GM08714 (cell line): ENCODE data around the gene BLM.
"Not testable (repeated sequence)": the region's sequence is repeated elsewhere in the genome, so short reads cannot be mapped to it uniquely, and the experiment has no call there.

Source experiments
- H3K4me3 ChIP-seq: fragments of 200-500 bp; sonication (Bioruptor generic); 2 replicates; pipeline ENCODE4 v1.5.1; 2014; ENCODE audit warnings: mild to moderate bottlenecking, low read length, inconsistent platforms
- ZNF274 ChIP-seq: IDR thresholded peaks from 2 replicates; pipeline ENCODE4 v1.6.1; 2012; ENCODE audit warnings: mild to moderate bottlenecking, low read depth, low read length

Gene BLM

DNA sequence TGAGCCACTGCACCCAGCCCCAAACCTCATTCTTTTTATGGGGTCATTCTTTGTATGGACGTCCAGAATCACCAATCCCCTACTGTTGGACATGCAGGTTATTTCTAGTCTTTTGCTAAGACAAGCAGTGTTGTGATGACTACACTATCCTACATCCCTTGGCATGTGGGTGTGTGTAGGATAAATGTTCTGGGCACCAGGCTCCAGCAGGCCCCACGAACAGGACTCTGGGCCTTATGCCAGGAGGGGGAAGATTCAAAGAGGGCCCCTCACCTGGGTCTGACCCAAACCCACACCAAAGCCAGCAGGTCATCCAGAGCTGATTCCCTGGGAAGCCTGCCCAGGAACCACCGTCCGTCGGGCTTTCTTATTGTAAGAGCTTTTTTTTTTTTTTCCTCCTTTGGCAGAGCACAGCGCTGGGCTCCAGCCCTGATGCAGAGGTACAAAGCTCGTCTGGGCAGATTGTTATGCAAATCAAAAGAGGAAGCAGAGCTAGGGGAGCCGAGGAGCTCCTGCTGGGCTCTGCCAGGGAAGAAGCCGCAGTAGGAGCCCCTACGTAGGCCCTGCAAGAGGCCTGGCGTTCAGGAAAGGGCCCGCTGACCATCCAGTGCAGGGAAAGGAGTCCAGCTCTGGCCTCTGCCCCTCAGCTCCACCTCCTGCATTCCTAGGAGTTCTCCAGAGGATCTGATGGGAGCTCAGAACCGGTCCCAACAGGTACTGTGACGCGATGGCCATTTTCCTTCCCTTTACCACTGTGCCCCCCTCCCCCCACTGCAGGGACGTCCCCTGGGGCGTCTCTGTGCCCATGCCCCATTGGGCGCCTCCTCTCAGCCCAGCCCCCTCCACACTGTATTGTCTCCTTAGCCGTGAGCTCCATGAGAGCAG, 122.3 kb downstream of the BLM start:
- no peak for TF ChIP-seq ZNF274
- H3K4me3 ChIP-seq, result peak overlapping the region; percentile 40; the same call in 1 of the 2 replicates

DNA sequence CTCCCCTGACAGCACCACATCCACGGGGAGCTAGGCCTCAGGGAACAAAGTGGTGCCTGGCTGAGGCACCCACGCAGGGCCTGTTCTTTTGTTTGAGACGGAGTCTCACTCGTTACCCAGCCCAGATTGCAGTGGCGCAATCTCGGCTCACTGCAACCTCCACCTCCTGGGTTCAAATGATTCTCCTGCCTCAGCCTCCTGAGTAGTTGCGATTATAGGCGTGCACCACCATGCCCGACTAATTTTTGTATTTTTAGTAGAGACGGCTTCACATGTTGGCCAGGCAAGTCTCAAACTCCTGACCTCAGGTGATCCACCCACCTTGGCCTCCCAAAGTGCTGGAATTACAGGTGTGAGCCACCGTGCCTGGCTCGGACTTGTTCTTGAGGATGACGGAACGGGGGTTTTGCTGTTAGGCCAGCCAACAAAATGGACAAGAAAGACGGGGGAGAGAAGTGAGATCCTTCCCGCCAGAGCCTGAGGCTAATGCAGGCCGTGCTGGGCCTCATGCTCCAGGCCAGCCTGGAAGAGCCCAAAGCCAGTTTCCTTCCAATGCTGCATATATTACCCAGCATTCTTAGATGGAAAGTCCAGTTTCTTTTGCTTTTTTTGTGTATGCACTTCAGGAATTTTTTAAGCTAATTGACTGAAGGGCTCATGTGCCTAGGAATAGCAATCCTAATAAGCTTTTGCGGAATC, 123.2 kb downstream of the BLM start:
- no peak for TF ChIP-seq ZNF274
- peak overlapping the region; percentile 40; the same call in 1 of the 2 replicates for H3K4me3 ChIP-seq

DNA sequence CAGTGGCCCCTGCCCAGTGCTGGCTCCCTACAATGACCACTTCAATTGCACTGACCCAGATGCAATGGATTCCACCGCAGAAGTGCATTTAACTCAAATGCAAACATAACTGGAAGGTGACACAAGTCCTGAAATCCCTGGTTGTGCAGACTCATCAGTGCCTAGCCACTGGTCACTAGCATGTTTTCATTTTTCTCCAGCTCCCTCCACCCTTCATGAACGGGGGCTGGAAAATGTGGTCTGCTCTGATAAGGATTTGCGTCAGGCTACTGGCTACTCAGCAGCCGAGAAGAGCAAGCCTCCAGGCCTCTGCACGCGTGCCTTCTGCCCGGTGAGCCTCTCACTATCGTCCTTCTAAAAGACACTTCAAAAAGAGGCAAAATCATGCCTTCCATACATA, 123.8 kb downstream of the BLM start:
- no peak for TF ChIP-seq ZNF274
- H3K4me3 ChIP-seq, result no peak overlapping the region

DNA sequence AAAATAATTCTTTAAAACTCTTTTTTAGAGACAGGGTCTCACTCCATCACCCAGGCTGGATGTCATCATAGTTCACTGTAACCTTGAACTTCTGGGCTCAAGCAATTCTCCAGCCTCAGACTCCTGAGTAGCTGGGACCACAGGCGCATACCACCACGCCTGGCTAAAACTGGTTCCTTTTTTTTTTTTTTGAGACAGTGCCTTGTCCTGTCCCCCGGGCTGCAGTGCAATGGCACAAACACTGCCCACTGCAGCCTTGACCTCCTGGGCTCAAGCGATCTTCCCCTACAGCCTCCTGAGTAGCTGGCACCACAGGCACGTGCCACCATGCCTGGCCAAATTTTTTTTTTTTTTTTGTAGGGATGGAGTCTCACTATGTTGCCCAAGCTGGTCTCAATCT, 127.5 kb downstream of the BLM start:
- no peak overlapping the region for H3K4me3 ChIP-seq
- no peak for TF ChIP-seq ZNF274

DNA sequence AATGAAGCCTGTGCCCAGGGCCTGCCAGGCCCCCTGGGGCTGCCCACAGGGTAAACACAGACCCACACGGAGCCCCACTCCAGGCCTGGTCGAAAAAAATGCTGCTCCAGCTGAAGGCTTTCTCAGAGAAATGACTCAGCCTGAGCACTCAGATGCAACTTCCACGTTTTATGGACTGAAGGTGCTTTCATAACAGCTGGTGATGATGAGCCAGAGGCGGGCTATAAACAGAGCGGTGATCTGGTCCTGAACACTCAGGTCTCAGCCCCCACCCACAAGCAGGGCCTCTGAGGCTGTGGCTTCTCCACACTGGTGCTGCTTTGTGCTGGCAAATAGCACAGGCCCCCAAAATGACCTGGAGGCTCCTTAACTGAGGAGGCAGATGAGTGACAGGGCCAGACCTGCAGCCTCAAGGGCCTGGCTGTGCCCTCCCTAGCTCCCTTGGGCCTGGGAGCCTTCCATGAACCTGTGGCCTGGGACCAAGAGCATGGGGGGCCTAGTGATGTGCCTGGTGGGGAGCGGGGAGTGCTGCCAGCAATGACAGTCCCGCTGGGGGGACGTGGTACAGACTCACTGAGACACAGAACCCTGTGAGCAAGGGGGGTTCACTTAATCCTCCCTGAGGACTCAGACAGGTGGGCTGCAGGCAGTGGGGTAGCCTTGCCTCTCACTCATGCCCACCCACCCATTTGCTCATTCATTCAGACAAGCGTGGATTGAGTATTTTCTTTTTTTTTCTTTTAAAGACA, 128.2 kb downstream of the BLM start:
- no peak overlapping the region for H3K4me3 ChIP-seq
- TF ChIP-seq ZNF274, result no peak

DNA sequence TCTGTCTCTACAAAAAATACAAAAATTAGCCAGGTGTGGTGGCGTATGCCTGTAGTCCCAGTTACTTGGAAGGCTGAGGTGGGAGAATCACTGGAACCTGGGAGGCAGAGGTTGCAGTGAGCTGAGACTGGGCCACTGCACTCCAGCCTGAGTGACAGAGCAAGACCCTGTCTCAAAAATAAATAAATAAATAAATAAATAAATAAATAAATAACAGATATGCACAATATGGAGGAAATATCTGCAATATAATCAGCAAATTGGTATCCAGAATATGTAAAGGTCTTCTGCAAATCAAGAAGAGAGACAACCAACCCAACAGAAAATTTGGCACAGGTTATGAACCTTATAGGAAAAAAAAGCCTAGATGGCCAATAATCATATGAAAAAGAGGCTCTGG, 132.3 kb downstream of the BLM start:
- H3K4me3 ChIP-seq, result not testable (repeated sequence)

DNA sequence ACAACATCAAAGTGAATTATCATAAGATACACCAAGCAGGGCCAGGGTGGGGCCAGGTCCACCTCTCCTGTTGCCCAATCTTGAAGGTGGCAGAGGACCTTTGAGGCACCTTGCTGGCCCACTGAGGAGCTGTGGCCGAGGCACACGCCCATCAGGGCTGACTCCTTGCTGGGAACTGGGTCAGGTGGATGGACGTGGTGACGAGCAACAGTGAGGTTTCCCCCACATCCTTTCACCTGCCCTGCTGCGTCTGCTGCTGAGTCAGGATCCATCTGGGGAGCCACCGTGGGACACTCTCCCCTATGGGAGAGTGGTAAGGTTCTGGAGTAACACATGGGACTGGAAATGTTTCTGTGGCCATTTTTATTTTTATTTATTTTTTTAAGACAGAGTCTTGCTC, 134.0 kb downstream of the BLM start:
- TF ChIP-seq ZNF274, result no peak
- H3K4me3 ChIP-seq, result no peak overlapping the region

DNA sequence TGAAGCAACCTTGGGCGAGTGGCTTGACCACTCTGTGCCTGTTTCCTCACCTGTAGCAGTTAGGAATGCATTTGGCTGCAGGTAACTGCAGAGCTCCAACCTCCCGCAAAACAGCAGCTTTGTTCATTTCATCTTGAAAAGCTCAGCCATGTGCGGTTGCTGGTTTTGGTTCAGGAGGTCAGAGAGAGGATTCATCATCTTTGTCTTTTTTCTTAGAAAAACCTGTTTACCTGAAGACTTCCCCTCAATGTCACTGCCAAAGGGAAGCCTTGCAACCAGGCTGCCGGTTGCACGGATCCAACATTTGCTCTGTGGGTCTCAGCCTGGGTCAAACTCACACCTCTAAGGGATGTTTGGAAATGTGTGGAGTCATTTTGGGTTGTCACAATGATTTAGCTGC, 134.8 kb downstream of the BLM start:
- H3K4me3 ChIP-seq, result no peak overlapping the region
- no peak for TF ChIP-seq ZNF274

DNA sequence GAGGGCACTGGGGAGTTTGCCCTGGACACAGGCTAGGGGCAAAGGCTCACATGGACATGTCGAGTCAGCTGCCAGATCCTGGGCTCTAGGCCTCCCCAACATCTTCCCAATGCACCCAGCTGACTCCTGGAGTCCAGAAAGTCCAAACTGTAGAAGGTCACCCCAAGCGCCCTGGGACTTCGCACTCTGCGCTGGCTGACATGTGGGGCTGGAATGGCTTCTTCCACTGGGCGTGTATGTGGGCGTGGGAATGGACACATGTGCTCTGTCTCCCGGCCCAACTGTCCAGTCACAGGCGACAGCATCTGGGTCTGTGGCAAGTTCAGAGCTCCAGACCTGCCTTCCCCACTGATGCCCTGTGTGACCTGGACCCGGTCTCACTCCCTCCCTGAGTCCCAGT, 138.0 kb downstream of the BLM start:
- H3K4me3 ChIP-seq, result no peak overlapping the region
- TF ChIP-seq ZNF274, result no peak

DNA sequence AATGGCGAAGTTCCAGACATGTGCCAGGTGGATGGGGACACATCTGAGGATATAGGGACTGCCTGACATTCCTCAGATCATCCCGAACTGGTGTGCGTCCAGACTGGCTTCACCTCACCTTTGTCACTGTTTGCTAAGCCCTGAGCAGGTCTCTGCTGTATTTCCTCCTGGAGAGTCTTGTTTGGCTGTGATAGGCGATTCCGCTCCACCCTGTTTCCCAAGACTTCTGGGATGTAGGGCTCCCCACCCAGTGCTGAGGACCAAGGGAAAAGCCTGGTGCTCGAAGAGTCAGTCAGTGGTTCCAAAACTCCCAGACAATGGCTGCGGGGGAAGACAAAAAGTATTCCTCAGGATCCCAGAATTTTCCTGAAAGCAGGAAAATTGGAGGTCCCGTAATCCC, 140.2 kb downstream of the BLM start:
- TF ChIP-seq ZNF274, result no peak

DNA sequence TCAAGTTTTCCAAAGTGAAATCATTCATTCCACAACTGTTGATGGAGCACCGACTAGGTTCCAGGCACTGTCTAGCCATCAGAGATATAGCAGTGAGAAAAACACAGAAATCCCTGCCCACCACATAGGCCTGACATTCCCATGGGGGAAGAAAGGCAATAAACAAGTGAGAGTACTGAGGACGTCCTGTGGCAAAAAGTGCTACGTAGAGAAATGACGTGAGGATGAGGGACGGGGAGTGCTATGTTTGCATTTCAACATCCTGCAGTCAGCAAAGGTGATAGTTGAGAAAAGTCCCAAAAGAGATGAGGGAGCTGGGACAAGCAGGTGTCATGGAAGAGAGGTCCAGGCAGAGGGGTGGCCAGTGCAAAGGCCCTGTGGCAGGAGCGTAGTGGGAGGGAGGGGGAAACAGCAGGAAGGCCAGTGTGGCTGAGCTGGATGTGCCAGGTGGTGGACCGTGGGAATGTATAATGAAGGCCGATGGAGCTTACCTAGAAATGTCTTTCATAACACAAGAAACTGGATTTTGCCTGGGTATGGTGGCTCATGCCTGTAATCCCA, 140.8 kb downstream of the BLM start:
- TF ChIP-seq ZNF274, result no peak
- H3K4me3 ChIP-seq, result no peak overlapping the region

More for the DNA sequence above, 140.2 kb downstream of the BLM start:
- no peak overlapping the region for H3K4me3 ChIP-seq

DNA sequence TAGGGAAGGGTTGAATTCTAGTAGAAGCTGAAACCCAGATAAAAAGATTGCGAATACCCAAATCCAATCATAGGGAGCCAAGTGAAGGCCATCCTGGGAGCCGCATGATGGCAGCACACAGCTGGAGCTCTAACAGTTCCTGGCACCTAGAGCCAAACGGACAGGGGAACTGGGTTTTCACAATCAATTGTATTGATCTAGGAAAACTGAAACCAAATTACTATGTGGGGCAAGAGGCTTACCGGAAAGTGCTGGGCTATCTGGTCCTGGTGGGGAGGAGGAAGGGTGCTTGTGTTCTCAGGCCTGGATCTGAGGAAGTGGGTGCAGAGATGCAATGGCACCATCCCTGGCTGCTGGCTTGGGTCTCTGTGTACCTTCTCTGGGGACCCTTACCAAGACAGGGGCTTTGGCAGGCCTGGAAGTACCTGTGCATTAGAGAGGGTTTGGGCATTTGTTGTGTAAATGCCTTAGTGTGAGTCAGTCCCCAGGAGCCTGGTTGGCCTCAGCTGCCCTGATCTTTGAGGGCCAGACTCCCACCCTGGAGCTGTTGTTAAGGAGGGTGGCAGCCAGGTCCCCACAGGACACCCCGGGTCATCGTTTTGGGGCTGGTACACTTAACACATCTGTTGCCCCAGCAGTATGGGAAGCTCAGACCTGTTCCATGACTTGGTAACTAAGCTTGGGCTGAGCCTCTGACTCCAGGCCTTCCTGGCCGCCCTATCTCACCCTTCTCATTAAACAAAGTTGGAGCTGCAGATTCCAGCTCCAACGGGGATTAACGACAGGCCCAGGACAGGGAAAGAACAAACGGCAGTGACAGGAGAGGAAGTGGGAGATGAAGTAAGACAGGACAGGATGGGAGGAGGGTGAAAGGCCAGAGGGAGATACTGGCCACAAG, 142.3 kb downstream of the BLM start:
- no peak for TF ChIP-seq ZNF274

DNA sequence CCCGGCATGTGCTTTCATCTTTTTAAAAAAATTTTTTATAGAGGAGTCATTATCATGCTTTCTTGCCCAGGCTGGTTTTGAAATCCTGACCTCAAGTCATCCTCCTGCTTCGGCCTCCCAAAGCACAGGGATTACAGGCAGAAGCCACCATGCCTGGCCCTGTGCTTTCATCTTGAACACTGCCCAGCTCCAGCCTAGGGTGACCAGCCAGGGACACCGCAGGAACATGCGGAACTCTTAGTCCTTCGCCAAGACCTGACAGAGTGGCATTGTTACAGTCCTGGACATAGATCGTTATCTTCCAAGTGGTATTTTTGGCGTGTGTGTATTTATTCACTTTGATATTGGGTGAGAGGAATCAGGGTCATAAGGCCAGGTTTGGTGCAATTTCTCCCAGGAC, 143.3 kb downstream of the BLM start:
- H3K4me3 ChIP-seq, result no peak overlapping the region
- no peak for TF ChIP-seq ZNF274

More for the DNA sequence above, 142.3 kb downstream of the BLM start:
- H3K4me3 ChIP-seq, result no peak overlapping the region
